HepG2 (cell line): ENCODE results near the gene RAB3D. TPM values are rescaled to one million over a fixed set of nuclear protein-coding genes. Genes with fewer than 3 reads are reported as not detected.

Experiments
- CBX1 ChIP-seq: IDR thresholded peaks from one replicate; pipeline ENCODE4 v1.6.1; 2016; ENCODE audit warnings: antibody characterized with exemption, low read depth
- DMAP1 ChIP-seq: IDR thresholded peaks from 2 replicates; pipeline ENCODE4 v1.6.1; 2016
- ELF4 ChIP-seq: sonication (generic); formaldehyde crosslinking; IDR thresholded peaks from 2 replicates; pipeline ENCODE4 v1.5.0; 2020; ENCODE audit warnings: missing genetic modification reagents, mild to moderate bottlenecking, moderate library complexity, borderline replicate concordance
- GPN1 ChIP-seq: sonication (generic); formaldehyde crosslinking; IDR thresholded peaks from 2 replicates; pipeline ENCODE4 v1.5.1; 2020; ENCODE audit warnings: missing genetic modification reagents, borderline replicate concordance
- KDM6A ChIP-seq: IDR thresholded peaks from 2 replicates; pipeline ENCODE4 v1.6.1; 2016; ENCODE audit warnings: low read depth
- MAFK ChIP-seq, 2 experiments: IDR thresholded peaks in 1 of 2; conservative IDR thresholded peaks in 1 of 2; 2 replicates each; pipeline ENCODE4 v1.6.1; 2011; ENCODE audit warnings: improper control_type of control experiment in 2 of 2, low read length in 2 of 2
- MTF2 ChIP-seq: sonication (generic); formaldehyde crosslinking; IDR thresholded peaks from 2 replicates; pipeline ENCODE4 v1.5.0; 2020; ENCODE audit warnings: missing genetic modification reagents, borderline replicate concordance
- PHF5A ChIP-seq: IDR thresholded peaks from one replicate; pipeline ENCODE4 v1.6.1; 2018; ENCODE audit warnings: low read depth, missing genetic modification reagents; ENCODE audit not compliant: unreplicated experiment
- RAD51 ChIP-seq: fragments of 450-650 bp; IDR thresholded peaks from 2 replicates; pipeline ENCODE4 v1.6.1; 2016; ENCODE audit warnings: borderline replicate concordance
- RARA ChIP-seq: IDR thresholded peaks from 2 replicates; pipeline ENCODE4 v1.6.1; 2016; ENCODE audit warnings: missing genetic modification reagents, missing compliant biosample characterization
- RBAK ChIP-seq: sonication (generic); formaldehyde crosslinking; IDR thresholded peaks from 2 replicates; pipeline ENCODE4 v1.5.1; 2020; ENCODE audit warnings: mild to moderate bottlenecking, missing genetic modification reagents
- SALL1 ChIP-seq: sonication (generic); formaldehyde crosslinking; IDR thresholded peaks from 2 replicates; pipeline ENCODE4 v1.8.0; 2022; ENCODE audit warnings: mild to moderate bottlenecking, missing genetic modification reagents
- SIX1 ChIP-seq: sonication (generic); formaldehyde crosslinking; IDR thresholded peaks from 2 replicates; pipeline ENCODE4 v1.4.0; 2020; ENCODE audit warnings: missing genetic modification reagents, borderline replicate concordance
- ZBTB7A ChIP-seq: sonication (generic); formaldehyde crosslinking; IDR thresholded peaks from 2 replicates; pipeline ENCODE4 v1.8.0; 2022; ENCODE audit warnings: mild to moderate bottlenecking, missing genetic modification reagents
- ZFP82 ChIP-seq: sonication (generic); formaldehyde crosslinking; IDR thresholded peaks from 2 replicates; pipeline ENCODE4 v1.5.1; 2020; ENCODE audit warnings: mild to moderate bottlenecking, missing genetic modification reagents, borderline replicate concordance
- ZKSCAN1 ChIP-seq: fragments of 150-350 bp; IDR thresholded peaks from 2 replicates; pipeline ENCODE4 v1.6.1; 2014; ENCODE audit warnings: low read length
- ZNF124 ChIP-seq: sonication (generic); formaldehyde crosslinking; IDR thresholded peaks from 2 replicates; pipeline ENCODE4 v1.4.0; 2020; ENCODE audit warnings: missing genetic modification reagents
- ZNF180 ChIP-seq: sonication (generic); formaldehyde crosslinking; IDR thresholded peaks from 2 replicates; pipeline ENCODE4 v1.4.0; 2020; ENCODE audit warnings: low read depth, missing genetic modification reagents, borderline replicate concordance
- ZNF230 ChIP-seq: sonication (generic); formaldehyde crosslinking; IDR thresholded peaks from 2 replicates; pipeline ENCODE4 v1.4.0; 2020; ENCODE audit warnings: mild to moderate bottlenecking, missing genetic modification reagents
- ZNF274 ChIP-seq: sonication (generic); formaldehyde crosslinking; IDR thresholded peaks from 2 replicates; pipeline ENCODE4 v1.5.1; 2020; ENCODE audit warnings: mild to moderate bottlenecking, missing genetic modification reagents
- ZNF7 ChIP-seq: IDR thresholded peaks from 2 replicates; pipeline ENCODE4 v1.6.1; 2016; ENCODE audit warnings: missing biosample characterization, missing genetic modification reagents
- ZNF709 ChIP-seq: sonication (generic); formaldehyde crosslinking; IDR thresholded peaks from 2 replicates; pipeline ENCODE4 v1.5.0; 2020; ENCODE audit warnings: mild to moderate bottlenecking, missing genetic modification reagents
- ZNF766 ChIP-seq: sonication (generic); formaldehyde crosslinking; IDR thresholded peaks from 2 replicates; pipeline ENCODE4 v1.5.0; 2020; ENCODE audit warnings: missing genetic modification reagents, borderline replicate concordance
- ZSCAN22 ChIP-seq: sonication (generic); formaldehyde crosslinking; IDR thresholded peaks from 2 replicates; pipeline ENCODE4 v1.4.0; 2020; ENCODE audit warnings: mild to moderate bottlenecking, missing genetic modification reagents
- polyA plus RNA-seq, 8 experiments: library from polyadenylated mRNA; depleted of rRNA in 3 of 8; stranded (reverse) in 7 of 8; unstranded in 1 of 8; fragments of >200 nt; fragmentation: Illumina TruSeq in 4 of 8; extraction: Trizol in 4 of 8; gene quantifications; 2 replicates each; pipeline versions ENCODE4 v1.2.1 to v1.2.3, GENCODE V29; 2011 to 2016; ENCODE audit warnings: low read depth in 4 of 8, missing spikeins in 1 of 8, mixed read lengths in 1 of 8; ENCODE audit not compliant: insufficient read depth in 1 of 8
- total RNA-seq, 5 experiments: library from RNA; depleted of rRNA; stranded (reverse); fragments of >200 nt; fragmentation: Illumina TruSeq; extraction: Trizol; gene quantifications; 2 replicates each; pipeline ENCODE4 v1.2.3, GENCODE V29; 2016; ENCODE audit warnings: low read depth in 1 of 5
- TF ChIP-seq, protein P1 (sequence below): sonication (generic); formaldehyde crosslinking; IDR thresholded peaks from 2 replicates; pipeline ENCODE4 v1.5.0; 2020; ENCODE audit warnings: missing genetic modification reagents
- TF ChIP-seq, protein P2 (sequence below): IDR thresholded peaks from 2 replicates; pipeline ENCODE4 v1.6.1; 2016; ENCODE audit warnings: mild to moderate bottlenecking, missing biosample characterization, missing genetic modification reagents
- TF ChIP-seq, protein P3 (sequence below): sonication (generic); formaldehyde crosslinking; IDR thresholded peaks from 2 replicates; pipeline ENCODE4 v1.5.0; 2020; ENCODE audit warnings: mild to moderate bottlenecking, low read depth, missing genetic modification reagents, borderline replicate concordance
- TF ChIP-seq, protein P4 (sequence below): sonication (generic); formaldehyde crosslinking; IDR thresholded peaks from 2 replicates; pipeline ENCODE4 v1.8.1; 2022; ENCODE audit warnings: low read depth, mild to moderate bottlenecking, missing genetic modification reagents

The RAB3D gene
- total and polyA plus RNA-seq, 2 of the 13 experiments (the other 11 are each of a cell fraction or from before 2014, with no cell fraction given), result 2.0 to 16.1 TPM

DNA sequence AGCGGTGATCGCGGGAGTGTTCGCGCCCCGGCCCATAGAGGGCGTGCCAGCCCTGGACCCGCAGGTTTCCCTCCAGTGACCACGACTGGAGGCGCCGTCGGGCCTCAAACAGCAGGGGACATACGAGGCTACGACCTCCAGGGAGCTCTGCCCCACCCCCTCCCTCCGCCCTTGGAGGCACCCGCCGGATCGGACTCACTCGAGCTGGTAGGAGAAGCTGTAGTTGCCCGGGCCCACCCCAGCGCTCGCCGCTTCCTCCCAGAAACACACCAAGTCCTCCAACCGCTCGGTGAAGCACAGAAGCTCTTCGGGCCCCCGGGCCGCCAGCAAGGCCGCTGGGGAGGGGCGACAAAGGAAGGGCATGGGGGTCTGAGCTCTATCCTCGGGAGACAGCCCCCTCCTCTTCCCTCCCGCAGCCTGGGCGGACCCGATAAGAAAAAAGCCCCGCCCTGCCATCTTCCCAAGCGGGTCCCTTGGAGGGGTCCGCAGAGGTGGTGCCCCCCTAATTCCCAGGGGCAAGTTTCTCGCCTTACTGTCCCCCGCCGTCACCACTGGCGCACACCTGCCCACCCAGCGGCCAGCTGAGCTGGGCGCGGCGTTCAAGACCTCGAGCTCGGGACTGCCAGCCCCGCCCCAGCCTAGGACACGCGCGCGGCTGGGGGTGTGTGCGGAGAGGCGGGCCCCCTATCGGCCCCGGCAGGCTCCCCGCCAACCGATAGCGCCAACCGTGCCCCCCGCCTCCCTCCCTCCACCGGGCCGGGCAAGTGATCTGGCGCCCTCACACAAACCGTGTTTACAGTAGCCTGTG lies 43.6 kb upstream of the RAB3D start (continued):
- TF ChIP-seq SIX1 (CRISPR knock-in tag), result no peak
- TF ChIP-seq ZKSCAN1, result no peak
- TF ChIP-seq, protein P1, sequence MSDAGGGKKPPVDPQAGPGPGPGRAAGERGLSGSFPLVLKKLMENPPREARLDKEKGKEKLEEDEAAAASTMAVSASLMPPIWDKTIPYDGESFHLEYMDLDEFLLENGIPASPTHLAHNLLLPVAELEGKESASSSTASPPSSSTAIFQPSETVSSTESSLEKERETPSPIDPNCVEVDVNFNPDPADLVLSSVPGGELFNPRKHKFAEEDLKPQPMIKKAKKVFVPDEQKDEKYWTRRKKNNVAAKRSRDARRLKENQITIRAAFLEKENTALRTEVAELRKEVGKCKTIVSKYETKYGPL (CRISPR knock-in tag), result no peak
- no peak for TF ChIP-seq GPN1 (CRISPR knock-in tag)
- TF ChIP-seq, protein P2, sequence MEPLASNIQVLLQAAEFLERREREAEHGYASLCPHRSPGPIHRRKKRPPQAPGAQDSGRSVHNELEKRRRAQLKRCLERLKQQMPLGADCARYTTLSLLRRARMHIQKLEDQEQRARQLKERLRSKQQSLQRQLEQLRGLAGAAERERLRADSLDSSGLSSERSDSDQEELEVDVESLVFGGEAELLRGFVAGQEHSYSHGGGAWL (CRISPR knock-in tag), result no peak
- TF ChIP-seq ZNF274 (CRISPR knock-in tag), result no peak
- TF ChIP-seq ZNF124 (CRISPR knock-in tag), result no peak
- no peak for TF ChIP-seq ZNF7
- TF ChIP-seq ZNF766 (CRISPR knock-in tag), result 0 out of 2 replicates have a peak, but pooled peaks have one; percentile 46
- peak; percentile 28; the same call in 1 of the 2 replicates for TF ChIP-seq ZNF709 (CRISPR knock-in tag)
- peak; percentile 84 for TF ChIP-seq CBX1
- no peak for TF ChIP-seq PHF5A (CRISPR knock-in tag)
- TF ChIP-seq, protein P3, sequence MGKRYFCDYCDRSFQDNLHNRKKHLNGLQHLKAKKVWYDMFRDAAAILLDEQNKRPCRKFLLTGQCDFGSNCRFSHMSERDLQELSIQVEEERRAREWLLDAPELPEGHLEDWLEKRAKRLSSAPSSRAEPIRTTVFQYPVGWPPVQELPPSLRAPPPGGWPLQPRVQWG (CRISPR knock-in tag), result no peak
- peak; percentile 66 for TF ChIP-seq SALL1 (CRISPR knock-in tag)
- TF ChIP-seq ZNF230, result no peak
- 0 out of 2 replicates have a peak, but pooled peaks have one; percentile 26 for TF ChIP-seq RARA
- no peak for TF ChIP-seq DMAP1
- TF ChIP-seq ZFP82 (CRISPR knock-in tag), result no peak
- TF ChIP-seq ZBTB7A (CRISPR knock-in tag), result no peak; the same call in 1 of the 2 replicates
- TF ChIP-seq MAFK (conservative IDR thresholded peaks at IDR 0.05 in 1 of 2, IDR thresholded peaks at IDR 0.05 in 1 of 2; ENCODE audit: low read length in 2 of 2), result no peak
- TF ChIP-seq ZNF180 (CRISPR knock-in tag), result no peak
- TF ChIP-seq RAD51, result no peak
- TF ChIP-seq ELF4 (CRISPR knock-in tag), result no peak
- no peak for TF ChIP-seq RBAK (CRISPR knock-in tag)
- no peak for TF ChIP-seq KDM6A (CRISPR knock-in tag)
- TF ChIP-seq MTF2, result no peak
- TF ChIP-seq, protein P4, sequence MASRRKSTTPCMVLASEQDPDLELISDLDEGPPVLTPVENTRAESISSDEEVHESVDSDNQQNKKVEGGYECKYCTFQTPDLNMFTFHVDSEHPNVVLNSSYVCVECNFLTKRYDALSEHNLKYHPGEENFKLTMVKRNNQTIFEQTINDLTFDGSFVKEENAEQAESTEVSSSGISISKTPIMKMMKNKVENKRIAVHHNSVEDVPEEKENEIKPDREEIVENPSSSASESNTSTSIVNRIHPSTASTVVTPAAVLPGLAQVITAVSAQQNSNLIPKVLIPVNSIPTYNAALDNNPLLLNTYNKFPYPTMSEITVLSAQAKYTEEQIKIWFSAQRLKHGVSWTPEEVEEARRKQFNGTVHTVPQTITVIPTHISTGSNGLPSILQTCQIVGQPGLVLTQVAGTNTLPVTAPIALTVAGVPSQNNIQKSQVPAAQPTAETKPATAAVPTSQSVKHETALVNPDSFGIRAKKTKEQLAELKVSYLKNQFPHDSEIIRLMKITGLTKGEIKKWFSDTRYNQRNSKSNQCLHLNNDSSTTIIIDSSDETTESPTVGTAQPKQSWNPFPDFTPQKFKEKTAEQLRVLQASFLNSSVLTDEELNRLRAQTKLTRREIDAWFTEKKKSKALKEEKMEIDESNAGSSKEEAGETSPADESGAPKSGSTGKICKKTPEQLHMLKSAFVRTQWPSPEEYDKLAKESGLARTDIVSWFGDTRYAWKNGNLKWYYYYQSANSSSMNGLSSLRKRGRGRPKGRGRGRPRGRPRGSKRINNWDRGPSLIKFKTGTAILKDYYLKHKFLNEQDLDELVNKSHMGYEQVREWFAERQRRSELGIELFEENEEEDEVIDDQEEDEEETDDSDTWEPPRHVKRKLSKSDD (CRISPR knock-in tag), result no peak
- TF ChIP-seq ZSCAN22 (CRISPR knock-in tag), result no peak
